PFSK-1 (cell line): ENCODE results near the gene ZNF217.

Experiments used
- POLR2AphosphoS5 ChIP-seq: IDR thresholded peaks from 2 replicates; pipeline ENCODE4 v1.6.1; 2012; ENCODE audit warnings: low read depth, mild to moderate bottlenecking, control low read depth, low read length, moderate library complexity
- SIN3A ChIP-seq: IDR thresholded peaks from 2 replicates; pipeline ENCODE4 v1.6.1; 2012; ENCODE audit warnings: mild to moderate bottlenecking, low read length, moderate library complexity, borderline replicate concordance; ENCODE audit not compliant: insufficient read depth
- TAF1 ChIP-seq: IDR thresholded peaks from 2 replicates; pipeline ENCODE4 v1.6.1; 2012; ENCODE audit warnings: low read length, control low read depth, borderline replicate concordance; ENCODE audit not compliant: insufficient read depth
- TF ChIP-seq, protein P1 (sequence below), 2 experiments: IDR thresholded peaks; 2 replicates each; pipeline versions ENCODE4 v1.6.1 to v1.8.0; 2011 to 2012; ENCODE audit warnings: low read depth in 2 of 2, low read length in 2 of 2, control low read depth in 1 of 2, inconsistent platforms in 1 of 2, mild to moderate bottlenecking in 1 of 2, moderate library complexity in 1 of 2; ENCODE audit not compliant: insufficient read depth in 1 of 2

GRCh38 chr20:53599044-53599362, 5.4 kb upstream of the ZNF217 start:
- TF ChIP-seq POLR2AphosphoS5 (no peak), TAF1 (no peak), SIN3A (no peak)
- TF ChIP-seq, protein P1, sequence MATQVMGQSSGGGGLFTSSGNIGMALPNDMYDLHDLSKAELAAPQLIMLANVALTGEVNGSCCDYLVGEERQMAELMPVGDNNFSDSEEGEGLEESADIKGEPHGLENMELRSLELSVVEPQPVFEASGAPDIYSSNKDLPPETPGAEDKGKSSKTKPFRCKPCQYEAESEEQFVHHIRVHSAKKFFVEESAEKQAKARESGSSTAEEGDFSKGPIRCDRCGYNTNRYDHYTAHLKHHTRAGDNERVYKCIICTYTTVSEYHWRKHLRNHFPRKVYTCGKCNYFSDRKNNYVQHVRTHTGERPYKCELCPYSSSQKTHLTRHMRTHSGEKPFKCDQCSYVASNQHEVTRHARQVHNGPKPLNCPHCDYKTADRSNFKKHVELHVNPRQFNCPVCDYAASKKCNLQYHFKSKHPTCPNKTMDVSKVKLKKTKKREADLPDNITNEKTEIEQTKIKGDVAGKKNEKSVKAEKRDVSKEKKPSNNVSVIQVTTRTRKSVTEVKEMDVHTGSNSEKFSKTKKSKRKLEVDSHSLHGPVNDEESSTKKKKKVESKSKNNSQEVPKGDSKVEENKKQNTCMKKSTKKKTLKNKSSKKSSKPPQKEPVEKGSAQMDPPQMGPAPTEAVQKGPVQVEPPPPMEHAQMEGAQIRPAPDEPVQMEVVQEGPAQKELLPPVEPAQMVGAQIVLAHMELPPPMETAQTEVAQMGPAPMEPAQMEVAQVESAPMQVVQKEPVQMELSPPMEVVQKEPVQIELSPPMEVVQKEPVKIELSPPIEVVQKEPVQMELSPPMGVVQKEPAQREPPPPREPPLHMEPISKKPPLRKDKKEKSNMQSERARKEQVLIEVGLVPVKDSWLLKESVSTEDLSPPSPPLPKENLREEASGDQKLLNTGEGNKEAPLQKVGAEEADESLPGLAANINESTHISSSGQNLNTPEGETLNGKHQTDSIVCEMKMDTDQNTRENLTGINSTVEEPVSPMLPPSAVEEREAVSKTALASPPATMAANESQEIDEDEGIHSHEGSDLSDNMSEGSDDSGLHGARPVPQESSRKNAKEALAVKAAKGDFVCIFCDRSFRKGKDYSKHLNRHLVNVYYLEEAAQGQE (IDR thresholded peaks at IDR 0.05; ENCODE audit: insufficient read depth in 1 of 2, low read depth in 2 of 2, low read length in 2 of 2) = no peak
